GM12892 (cell line): ENCODE data around the gene DHCR7.

Source experiments
- DNase-seq: peaks from one replicate; pipeline ENCODE4 v3.0.0; 2011; ENCODE audit not compliant: insufficient read length
- FAIRE-seq: peaks from 2 replicates; lab custom pipeline; 2011; peaks lifted over from hg19 to GRCh38; lab: Jason Lieb, UNC
- POLR2A ChIP-seq: IDR thresholded peaks from 2 replicates; pipeline ENCODE4 v1.6.1; 2011; ENCODE audit warnings: low read depth, low read length, control low read depth
- POLR2AphosphoS5 ChIP-seq: IDR thresholded peaks from 2 replicates; pipeline ENCODE4 v1.6.1; 2011; ENCODE audit warnings: low read depth, low read length, control low read depth
- TAF1 ChIP-seq: IDR thresholded peaks from 2 replicates; pipeline ENCODE4 v1.6.1; 2011; ENCODE audit warnings: low read depth, mild to moderate bottlenecking, control low read depth, low read length, borderline replicate concordance

DHCR7 gene

DNA sequence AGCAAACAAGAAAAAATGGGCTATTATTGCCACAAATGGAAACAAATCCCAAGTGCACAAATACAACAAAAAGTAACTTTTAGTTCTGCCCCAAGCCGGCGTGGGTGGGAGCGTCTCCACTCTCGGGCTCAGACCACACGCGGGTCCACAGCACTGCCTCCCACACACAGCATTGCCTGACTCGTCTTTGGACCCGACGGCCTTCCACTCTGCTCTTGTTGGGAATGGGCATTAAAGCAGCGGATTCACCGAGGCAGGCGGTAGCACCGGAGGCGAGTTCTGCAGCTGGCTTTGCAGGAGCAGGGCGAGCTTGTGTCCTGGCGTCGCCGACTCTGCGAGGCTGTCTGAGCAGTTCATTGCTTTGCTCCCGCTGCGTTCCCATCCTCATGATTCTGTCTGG is 27.8 kb upstream of the DHCR7 start:
- TF ChIP-seq POLR2A (no peak), POLR2AphosphoS5 (no peak), TAF1 (no peak)
- FAIRE-seq: no peak
- no peak for DNase-seq

GRCh38 chr11:71474771-71475483 is 26.7 kb upstream of the DHCR7 start:
- FAIRE-seq (no peak), DNase-seq (no peak)
- TF ChIP-seq POLR2A (no peak), POLR2AphosphoS5 (no peak), TAF1 (no peak)

GRCh38 chr11:71474141-71474770 is 26.1 kb upstream of the DHCR7 start:
- no peak for TF ChIP-seq POLR2A
- no peak for TF ChIP-seq TAF1
- TF ChIP-seq POLR2AphosphoS5: no peak
- no peak for DNase-seq
- FAIRE-seq: no peak

- no peak for FAIRE-seq
- no peak for TF ChIP-seq TAF1
- TF ChIP-seq POLR2A: no peak
- no peak for TF ChIP-seq POLR2AphosphoS5
- no peak for DNase-seq
Measured at GRCh38 chr11:71473793-71474080, 25.5 kb upstream of the DHCR7 start.

GRCh38 chr11:71472941-71473792 is 25.0 kb upstream of the DHCR7 start:
- no peak for DNase-seq
- FAIRE-seq: no peak
- TF ChIP-seq TAF1 (no peak), POLR2A (no peak), POLR2AphosphoS5 (no peak)

DNA sequence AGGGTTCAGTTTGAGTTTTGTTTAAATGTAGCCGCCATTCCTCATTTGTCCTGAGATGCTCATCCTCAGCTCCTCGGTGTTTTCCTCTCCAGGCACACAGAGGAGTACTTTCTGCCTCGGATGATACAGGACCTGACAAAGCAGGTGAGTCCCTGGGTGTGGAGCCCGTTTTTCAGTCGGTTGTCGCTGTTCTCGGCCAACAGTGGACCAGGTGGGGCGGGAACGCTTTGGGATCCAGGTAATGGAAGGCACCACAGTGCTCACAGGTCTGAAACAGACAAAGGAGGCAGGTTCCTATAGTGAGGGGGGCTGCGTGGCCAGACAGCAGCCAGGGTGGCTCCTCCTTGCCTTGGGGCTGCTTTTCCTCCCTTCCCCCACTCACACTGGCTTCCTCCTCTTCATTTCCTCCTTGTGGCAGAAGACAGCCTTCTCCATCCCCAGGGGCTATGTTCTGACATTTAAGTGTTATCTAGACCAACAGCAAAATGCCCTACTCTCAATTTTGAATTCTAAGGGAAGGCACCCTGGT is 24.2 kb upstream of the DHCR7 start:
- DNase-seq: no peak
- no peak for FAIRE-seq
- TF ChIP-seq POLR2A (no peak), POLR2AphosphoS5 (no peak), TAF1 (no peak)

- DNase-seq: no peak
- FAIRE-seq: no peak
- no peak for TF ChIP-seq TAF1
- no peak for TF ChIP-seq POLR2A
- no peak for TF ChIP-seq POLR2AphosphoS5
Measured at GRCh38 chr11:71470946-71471345, 22.8 kb upstream of the DHCR7 start.

GRCh38 chr11:71467164-71467563 is 19.0 kb upstream of the DHCR7 start:
- no peak for DNase-seq
- FAIRE-seq: peak; percentile 40
- TF ChIP-seq TAF1 (no peak), POLR2AphosphoS5 (no peak), POLR2A (no peak)

- TF ChIP-seq TAF1 (no peak), POLR2A (no peak), POLR2AphosphoS5 (no peak)
- no peak for DNase-seq
- FAIRE-seq: no peak
Measured at GRCh38 chr11:71466358-71466757, 18.2 kb upstream of the DHCR7 start.

DNA sequence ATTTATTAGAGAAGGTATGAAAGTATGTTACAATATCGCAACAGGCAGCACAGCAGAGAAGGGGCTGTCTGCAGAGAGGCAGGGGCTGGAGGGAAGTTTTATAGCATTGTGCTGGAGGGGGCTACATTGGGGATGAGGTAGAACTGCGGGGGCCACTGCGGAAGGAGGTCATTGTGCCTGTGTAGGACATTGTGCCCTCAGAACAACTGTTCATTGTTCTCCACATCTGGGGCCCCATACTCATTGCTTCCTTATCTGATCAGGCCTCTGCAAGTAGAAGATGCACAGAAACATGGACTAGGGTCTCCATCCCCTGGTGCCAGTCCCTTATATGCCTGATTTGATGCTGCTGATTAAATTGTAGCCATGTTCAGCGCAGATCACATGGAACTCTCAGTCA is 16.9 kb upstream of the DHCR7 start:
- TF ChIP-seq POLR2A (no peak), TAF1 (no peak), POLR2AphosphoS5 (no peak)
- FAIRE-seq (peak; percentile 76), DNase-seq (no peak)

DNA sequence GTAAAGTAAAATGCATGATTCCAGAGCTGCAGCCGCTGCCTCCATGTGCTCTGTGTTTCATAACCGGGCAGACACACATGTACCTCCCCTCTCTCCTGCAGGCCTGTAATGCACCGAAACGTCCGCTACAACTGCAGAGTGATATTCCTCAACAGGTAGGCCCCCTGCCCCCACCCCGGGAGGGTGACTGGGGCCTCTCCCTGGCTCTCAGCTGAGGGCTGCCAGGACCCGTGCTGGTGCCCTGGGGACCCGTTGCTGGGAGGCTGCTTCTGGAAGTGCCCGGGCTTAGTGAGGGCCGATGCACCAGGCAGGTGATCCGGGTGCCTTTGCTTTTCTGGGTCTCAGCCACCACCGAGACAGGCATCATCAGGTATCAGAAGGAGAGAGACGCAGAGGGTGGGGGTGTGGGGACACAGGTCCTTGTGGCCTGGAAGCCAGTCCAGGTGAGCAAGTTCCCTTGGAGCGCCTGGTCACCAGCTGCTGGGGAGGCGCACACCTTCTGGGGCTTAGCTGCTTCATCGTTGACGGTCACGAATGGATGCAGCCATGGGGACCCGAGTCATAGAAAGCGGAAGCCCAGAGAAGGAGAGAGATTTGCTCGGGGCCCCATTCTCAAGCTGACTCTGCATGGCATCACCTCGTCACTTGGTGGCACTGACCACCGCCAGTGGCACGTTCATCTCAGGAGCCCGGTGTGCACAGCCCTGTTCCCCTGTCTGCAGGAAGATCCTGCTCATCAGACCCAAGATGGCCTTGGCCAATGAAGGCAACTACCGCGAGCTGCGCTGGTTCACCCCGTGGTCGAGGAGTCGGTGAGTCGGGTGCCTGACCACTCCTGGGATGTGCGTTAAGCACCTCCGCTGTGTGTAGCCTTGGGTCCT is 15.4 kb upstream of the DHCR7 start:
- no peak for TF ChIP-seq POLR2A
- TF ChIP-seq TAF1: no peak
- no peak for TF ChIP-seq POLR2AphosphoS5
- FAIRE-seq: no peak
- DNase-seq: no peak
